ENCODE data around the gene MYMX. TPM values are rescaled to one million over a fixed set of nuclear protein-coding genes. Genes with fewer than 3 reads are reported as not detected.

The MYMX gene
- total and polyA plus RNA-seq, 2 of the 13 experiments (the other 11 are each of a cell fraction or from before 2014, with no cell fraction given), result not detected

DNA sequence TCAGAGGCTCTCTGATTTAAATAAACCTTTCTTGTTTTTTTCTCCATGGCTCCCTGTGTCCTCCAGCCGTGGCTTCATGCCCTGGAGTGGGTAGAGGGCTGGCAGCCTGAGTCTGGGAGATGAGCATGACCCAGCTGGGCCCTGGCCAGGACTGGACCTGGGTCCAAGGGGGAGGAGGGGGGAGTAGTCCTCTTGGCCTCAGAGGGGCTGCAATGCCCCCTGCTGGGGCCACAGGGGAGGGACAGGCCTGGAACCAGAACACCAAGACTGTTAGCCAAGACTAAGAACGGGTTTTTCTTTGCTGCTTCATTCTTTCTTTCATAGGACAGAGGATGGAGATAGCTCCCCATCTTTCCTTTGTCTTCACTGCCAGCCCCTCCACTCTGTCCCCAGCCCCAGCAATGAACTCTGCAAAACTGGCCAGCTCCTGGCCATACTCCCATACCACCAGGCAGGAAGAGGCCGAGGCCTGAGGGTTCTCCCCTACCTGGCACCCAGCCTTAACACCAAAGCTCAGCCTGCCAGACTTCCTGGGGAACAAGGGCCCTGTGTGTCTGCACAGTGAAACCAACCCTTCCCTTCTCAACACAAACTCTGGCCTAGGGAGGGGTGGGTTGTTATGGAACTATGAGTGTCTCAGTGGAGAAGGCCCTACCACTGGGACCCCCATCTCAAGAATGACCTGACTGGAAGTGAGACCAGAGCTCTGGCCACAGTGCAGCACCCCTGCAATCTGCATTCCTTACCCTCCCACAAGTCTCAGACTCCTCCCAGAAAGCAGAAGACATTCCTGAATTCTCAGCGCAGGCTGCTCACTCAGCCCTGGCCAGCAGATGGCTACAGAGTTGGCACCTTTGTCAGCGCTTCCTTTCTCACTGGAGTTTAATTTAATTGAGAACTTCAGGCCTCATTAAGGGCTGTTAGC lies 17.6 kb downstream of the MYMX start (continued):
- TF ChIP-seq, protein P1, sequence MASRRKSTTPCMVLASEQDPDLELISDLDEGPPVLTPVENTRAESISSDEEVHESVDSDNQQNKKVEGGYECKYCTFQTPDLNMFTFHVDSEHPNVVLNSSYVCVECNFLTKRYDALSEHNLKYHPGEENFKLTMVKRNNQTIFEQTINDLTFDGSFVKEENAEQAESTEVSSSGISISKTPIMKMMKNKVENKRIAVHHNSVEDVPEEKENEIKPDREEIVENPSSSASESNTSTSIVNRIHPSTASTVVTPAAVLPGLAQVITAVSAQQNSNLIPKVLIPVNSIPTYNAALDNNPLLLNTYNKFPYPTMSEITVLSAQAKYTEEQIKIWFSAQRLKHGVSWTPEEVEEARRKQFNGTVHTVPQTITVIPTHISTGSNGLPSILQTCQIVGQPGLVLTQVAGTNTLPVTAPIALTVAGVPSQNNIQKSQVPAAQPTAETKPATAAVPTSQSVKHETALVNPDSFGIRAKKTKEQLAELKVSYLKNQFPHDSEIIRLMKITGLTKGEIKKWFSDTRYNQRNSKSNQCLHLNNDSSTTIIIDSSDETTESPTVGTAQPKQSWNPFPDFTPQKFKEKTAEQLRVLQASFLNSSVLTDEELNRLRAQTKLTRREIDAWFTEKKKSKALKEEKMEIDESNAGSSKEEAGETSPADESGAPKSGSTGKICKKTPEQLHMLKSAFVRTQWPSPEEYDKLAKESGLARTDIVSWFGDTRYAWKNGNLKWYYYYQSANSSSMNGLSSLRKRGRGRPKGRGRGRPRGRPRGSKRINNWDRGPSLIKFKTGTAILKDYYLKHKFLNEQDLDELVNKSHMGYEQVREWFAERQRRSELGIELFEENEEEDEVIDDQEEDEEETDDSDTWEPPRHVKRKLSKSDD (CRISPR knock-in tag; IDR thresholded peaks at IDR 0.05; ENCODE audit: low read depth), result no peak
- peak; percentile 44; the same call in 1 of the 2 replicates for TF ChIP-seq CHD4 (IDR thresholded peaks at IDR 0.05; ENCODE audit: borderline replicate concordance, low read length)
- peak; percentile 76 for TF ChIP-seq HNRNPL (IDR thresholded peaks at IDR 0.05; ENCODE audit: low read depth, low read length)
- no peak for TF ChIP-seq PTBP1 (IDR thresholded peaks at IDR 0.05; ENCODE audit: low read depth, low read length, poor library complexity, severe bottlenecking)
- TF ChIP-seq FOXC1 (CRISPR knock-in tag; IDR thresholded peaks at IDR 0.05; ENCODE audit: borderline replicate concordance), result peak; percentile 83; the same call in 1 of the 2 replicates
- TF ChIP-seq FOXA3 (CRISPR knock-in tag; IDR thresholded peaks at IDR 0.05), result peak; percentile 44
- 0 out of 2 replicates have a peak, but pooled peaks have one; percentile 57 for TF ChIP-seq TGIF2 (CRISPR knock-in tag; IDR thresholded peaks at IDR 0.05)
- TF ChIP-seq, protein P2, sequence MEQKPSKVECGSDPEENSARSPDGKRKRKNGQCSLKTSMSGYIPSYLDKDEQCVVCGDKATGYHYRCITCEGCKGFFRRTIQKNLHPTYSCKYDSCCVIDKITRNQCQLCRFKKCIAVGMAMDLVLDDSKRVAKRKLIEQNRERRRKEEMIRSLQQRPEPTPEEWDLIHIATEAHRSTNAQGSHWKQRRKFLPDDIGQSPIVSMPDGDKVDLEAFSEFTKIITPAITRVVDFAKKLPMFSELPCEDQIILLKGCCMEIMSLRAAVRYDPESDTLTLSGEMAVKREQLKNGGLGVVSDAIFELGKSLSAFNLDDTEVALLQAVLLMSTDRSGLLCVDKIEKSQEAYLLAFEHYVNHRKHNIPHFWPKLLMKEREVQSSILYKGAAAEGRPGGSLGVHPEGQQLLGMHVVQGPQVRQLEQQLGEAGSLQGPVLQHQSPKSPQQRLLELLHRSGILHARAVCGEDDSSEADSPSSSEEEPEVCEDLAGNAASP (CRISPR knock-in tag; IDR thresholded peaks at IDR 0.05; ENCODE audit: borderline replicate concordance), result peak; percentile 76; the same call in 1 of the 2 replicates
- TF ChIP-seq, protein P3, sequence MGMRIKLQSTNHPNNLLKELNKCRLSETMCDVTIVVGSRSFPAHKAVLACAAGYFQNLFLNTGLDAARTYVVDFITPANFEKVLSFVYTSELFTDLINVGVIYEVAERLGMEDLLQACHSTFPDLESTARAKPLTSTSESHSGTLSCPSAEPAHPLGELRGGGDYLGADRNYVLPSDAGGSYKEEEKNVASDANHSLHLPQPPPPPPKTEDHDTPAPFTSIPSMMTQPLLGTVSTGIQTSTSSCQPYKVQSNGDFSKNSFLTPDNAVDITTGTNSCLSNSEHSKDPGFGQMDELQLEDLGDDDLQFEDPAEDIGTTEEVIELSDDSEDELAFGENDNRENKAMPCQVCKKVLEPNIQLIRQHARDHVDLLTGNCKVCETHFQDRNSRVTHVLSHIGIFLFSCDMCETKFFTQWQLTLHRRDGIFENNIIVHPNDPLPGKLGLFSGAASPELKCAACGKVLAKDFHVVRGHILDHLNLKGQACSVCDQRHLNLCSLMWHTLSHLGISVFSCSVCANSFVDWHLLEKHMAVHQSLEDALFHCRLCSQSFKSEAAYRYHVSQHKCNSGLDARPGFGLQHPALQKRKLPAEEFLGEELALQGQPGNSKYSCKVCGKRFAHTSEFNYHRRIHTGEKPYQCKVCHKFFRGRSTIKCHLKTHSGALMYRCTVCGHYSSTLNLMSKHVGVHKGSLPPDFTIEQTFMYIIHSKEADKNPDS (CRISPR knock-in tag; IDR thresholded peaks at IDR 0.05), result peak; percentile 85
- peak; percentile 63; the same call in 1 of the 2 replicates for TF ChIP-seq NFKB2 (CRISPR knock-in tag; IDR thresholded peaks at IDR 0.05; ENCODE audit: borderline replicate concordance)
- TF ChIP-seq CEBPB (IDR thresholded peaks at IDR 0.05; ENCODE audit: borderline replicate concordance, low read depth, low read length), result no peak
- TF ChIP-seq WIZ (CRISPR knock-in tag; IDR thresholded peaks at IDR 0.05), result no peak
- TF ChIP-seq ZNF30 (CRISPR knock-in tag; IDR thresholded peaks at IDR 0.05), result 0 out of 2 replicates have a peak, but pooled peaks have one; percentile 34
- no peak for TF ChIP-seq SOX13 (IDR thresholded peaks at IDR 0.05)
- TF ChIP-seq SOX13 (CRISPR knock-in tag; conservative IDR thresholded peaks at IDR 0.05 in 1 of 2, IDR thresholded peaks at IDR 0.05 in 1 of 2), result peak in 1 of 2 experiments; percentile 32; a peak in 1 of 4 replicates
- TF ChIP-seq LCORL (IDR thresholded peaks at IDR 0.05), result no peak
- TF ChIP-seq LCORL (CRISPR knock-in tag; IDR thresholded peaks at IDR 0.05), result peak; percentile 81
- peak; percentile 50; the same call in 1 of the 2 replicates for TF ChIP-seq KDM5B (CRISPR knock-in tag; IDR thresholded peaks at IDR 0.05; ENCODE audit: borderline replicate concordance)
- TF ChIP-seq ZBTB7B (CRISPR knock-in tag; IDR thresholded peaks at IDR 0.05), result peak; percentile 87
- no peak for TF ChIP-seq ZMAT3 (CRISPR knock-in tag; conservative IDR thresholded peaks at IDR 0.05)
- no peak for TF ChIP-seq NONO (IDR thresholded peaks at IDR 0.05)
- TF ChIP-seq NONO (CRISPR knock-in tag; conservative IDR thresholded peaks at IDR 0.05), result peak; percentile 57; the same call in 1 of the 2 replicates
- TF ChIP-seq PPARG (CRISPR knock-in tag; conservative IDR thresholded peaks at IDR 0.05), result peak; percentile 55; the same call in 1 of the 2 replicates
- TF ChIP-seq AKAP8 (CRISPR knock-in tag; IDR thresholded peaks at IDR 0.05), result 0 out of 2 replicates have a peak, but pooled peaks have one; percentile 54
